NB4 (cell line): ENCODE data around the gene TNRC18.
"Not testable (repeated sequence)": the region's sequence is repeated elsewhere in the genome, so short reads cannot be mapped to it uniquely, and the experiment has no call there.

ENCODE experiments used
- DNase-seq: peaks from one replicate; pipeline ENCODE4 v3.0.0; 2010; ENCODE audit warnings: low read depth
- H3K4me3 ChIP-seq: one replicate; pipeline ENCODE4 v1.5.1; 2011; ENCODE audit warnings: mild to moderate bottlenecking, low read depth, low read length, moderate library complexity
- CTCF ChIP-seq: IDR thresholded peaks from one replicate; pipeline ENCODE4 v1.5.1; 2012; ENCODE audit warnings: low read depth, low read length
- MAX ChIP-seq: IDR thresholded peaks from 2 replicates; pipeline ENCODE4 v1.6.1; 2011; ENCODE audit warnings: low read depth, low read length
- MYC ChIP-seq: IDR thresholded peaks from 2 replicates; pipeline ENCODE4 v1.6.1; 2011; ENCODE audit warnings: low read depth, low read length
- POLR2A ChIP-seq: IDR thresholded peaks from 2 replicates; pipeline ENCODE4 v1.6.1; 2011; ENCODE audit warnings: mild to moderate bottlenecking; ENCODE audit not compliant: insufficient read length; ENCODE audit errors: extremely low read depth

TNRC18 gene

DNA sequence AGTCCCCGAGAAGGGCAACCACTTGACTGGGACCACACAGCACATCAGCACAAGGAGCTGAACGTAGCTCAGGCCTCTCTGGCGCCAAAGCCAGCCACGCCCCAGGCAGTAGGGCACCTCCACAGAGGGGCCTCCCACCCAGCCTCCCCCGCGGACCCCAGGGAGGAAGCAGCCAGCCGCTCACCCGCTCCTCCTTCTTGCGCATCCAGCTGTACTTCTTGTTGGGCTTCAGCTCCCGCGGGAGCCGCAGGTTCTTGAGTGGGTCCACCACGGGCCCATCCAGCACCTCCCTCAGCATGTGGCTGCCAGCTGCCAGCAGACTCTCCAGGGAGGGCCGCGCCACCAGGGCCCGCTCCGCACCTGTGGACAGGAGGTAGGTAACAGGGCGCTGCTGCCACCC, 61.2 kb downstream of the TNRC18 start:
- no peak overlapping the region for H3K4me3 ChIP-seq
- TF ChIP-seq CTCF (no peak), MYC (no peak), POLR2A (no peak), MAX (no peak)

GRCh38 chr7:5361446-5362127, 62.0 kb downstream of the TNRC18 start:
- TF ChIP-seq CTCF (no peak), POLR2A (no peak), MAX (no peak), MYC (no peak)
- H3K4me3 ChIP-seq = no peak overlapping the region
- no peak for DNase-seq

More for the DNA sequence above, 61.2 kb downstream of the TNRC18 start:
- DNase-seq = no peak

DNA sequence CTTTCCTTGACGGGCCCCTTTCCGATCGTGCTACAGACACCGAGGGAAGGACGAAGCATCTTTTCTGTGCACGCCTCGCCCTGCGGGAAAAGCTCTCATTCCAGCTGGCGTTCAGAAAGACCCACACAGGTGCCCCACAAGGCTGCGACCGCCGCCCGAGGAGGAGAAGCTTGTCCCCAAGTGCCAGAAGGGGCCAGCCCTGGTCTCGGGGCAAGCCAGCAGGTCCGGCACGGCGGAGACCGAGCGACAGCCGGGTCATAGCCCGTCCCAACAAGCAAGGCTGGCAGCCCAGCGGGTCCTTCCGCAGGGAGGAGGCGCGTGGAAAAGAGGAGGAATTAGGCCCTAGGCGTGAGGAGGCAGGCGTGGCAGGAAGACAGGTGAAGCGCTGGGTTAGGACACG, 62.7 kb downstream of the TNRC18 start:
- DNase-seq = no peak
- TF ChIP-seq MYC = no peak
- TF ChIP-seq CTCF = no peak
- TF ChIP-seq POLR2A = no peak
- no peak for TF ChIP-seq MAX
- H3K4me3 ChIP-seq = no peak overlapping the region

- no peak for TF ChIP-seq MYC
- no peak for TF ChIP-seq CTCF
- TF ChIP-seq MAX = no peak
- TF ChIP-seq POLR2A = no peak
- no peak for DNase-seq
- H3K4me3 ChIP-seq = no peak overlapping the region
Observed at GRCh38 chr7:5360451-5360850, 63.2 kb downstream of the TNRC18 start.

DNA sequence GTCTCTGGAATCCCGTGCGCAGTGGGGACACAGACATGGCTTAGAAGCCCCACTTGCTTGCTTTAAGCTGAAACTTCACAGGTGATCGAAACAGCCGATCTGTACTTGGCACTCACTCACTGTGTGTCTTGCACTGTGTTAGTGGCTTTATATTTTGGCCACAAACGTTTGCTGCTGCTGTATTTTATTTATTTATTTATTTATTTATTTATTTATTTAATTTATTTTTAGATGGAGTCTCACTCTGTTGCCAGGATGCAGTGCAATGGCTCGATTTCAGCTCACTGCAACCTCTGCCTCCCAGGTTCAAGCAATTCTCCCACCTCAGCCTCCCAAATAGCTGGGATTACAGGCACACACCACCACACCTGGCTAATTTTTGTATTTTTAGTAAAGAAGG, 63.6 kb downstream of the TNRC18 start:
- H3K4me3 ChIP-seq, DNase-seq: not testable (repeated sequence)

- no peak for DNase-seq
- TF ChIP-seq POLR2A = no peak
- no peak for TF ChIP-seq CTCF
- no peak for TF ChIP-seq MYC
- TF ChIP-seq MAX = no peak
- no peak overlapping the region for H3K4me3 ChIP-seq
Observed at GRCh38 chr7:5359344-5359743, 64.3 kb downstream of the TNRC18 start.
